ENCODE data around the gene INTU. TPM values are rescaled to one million over a fixed set of nuclear protein-coding genes. Genes with fewer than 3 reads are reported as not detected.
"Not testable (repeated sequence)": the region's sequence is repeated elsewhere in the genome, so short reads cannot be mapped to it uniquely, and the experiment has no call there.

The INTU gene
- total RNA-seq, 2 donors from 2014 or later, result 3.0 to 4.8 TPM

DNA sequence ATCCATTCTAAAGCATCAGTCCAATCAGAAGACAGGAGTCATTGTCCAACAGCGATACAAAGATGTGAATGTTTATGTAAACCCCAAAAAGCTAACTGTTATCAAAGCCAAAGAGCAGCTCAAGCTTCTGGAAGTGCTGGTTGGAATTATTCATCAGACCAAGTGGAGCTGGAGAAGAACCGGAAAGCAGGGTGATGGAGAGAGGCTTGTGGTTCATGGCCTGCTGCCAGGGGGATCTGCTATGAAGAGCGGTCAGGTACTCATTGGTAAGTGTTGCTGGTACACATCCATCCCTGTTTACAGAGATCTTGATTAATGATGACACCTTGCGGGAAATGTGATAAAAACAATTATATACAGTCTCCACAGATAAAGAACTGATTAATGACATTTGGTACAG lies 11.0 kb downstream of the INTU start:
- Histone ChIP-seq H3K9me3 (no peaks in the 10 kb centered on the region), H3K9ac (ENCODE audit: low read depth in 2 of 2, low read length in 2 of 2) (no peak overlapping the region), H3K4me3 (no peak overlapping the region), H3K4me1 (no peaks in the 10 kb centered on the region), H3K27me3 (no peaks in the 10 kb centered on the region), H3K27ac (no peak overlapping the region), H3K36me3 (no peaks in the 10 kb centered on the region)
- no peak for DNase-seq
- TF ChIP-seq, protein P1, sequence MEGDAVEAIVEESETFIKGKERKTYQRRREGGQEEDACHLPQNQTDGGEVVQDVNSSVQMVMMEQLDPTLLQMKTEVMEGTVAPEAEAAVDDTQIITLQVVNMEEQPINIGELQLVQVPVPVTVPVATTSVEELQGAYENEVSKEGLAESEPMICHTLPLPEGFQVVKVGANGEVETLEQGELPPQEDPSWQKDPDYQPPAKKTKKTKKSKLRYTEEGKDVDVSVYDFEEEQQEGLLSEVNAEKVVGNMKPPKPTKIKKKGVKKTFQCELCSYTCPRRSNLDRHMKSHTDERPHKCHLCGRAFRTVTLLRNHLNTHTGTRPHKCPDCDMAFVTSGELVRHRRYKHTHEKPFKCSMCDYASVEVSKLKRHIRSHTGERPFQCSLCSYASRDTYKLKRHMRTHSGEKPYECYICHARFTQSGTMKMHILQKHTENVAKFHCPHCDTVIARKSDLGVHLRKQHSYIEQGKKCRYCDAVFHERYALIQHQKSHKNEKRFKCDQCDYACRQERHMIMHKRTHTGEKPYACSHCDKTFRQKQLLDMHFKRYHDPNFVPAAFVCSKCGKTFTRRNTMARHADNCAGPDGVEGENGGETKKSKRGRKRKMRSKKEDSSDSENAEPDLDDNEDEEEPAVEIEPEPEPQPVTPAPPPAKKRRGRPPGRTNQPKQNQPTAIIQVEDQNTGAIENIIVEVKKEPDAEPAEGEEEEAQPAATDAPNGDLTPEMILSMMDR (IDR thresholded peaks at IDR 0.05), result no peak
- intact Hi-C loops (cut with DNase I), result no loop called here

DNA sequence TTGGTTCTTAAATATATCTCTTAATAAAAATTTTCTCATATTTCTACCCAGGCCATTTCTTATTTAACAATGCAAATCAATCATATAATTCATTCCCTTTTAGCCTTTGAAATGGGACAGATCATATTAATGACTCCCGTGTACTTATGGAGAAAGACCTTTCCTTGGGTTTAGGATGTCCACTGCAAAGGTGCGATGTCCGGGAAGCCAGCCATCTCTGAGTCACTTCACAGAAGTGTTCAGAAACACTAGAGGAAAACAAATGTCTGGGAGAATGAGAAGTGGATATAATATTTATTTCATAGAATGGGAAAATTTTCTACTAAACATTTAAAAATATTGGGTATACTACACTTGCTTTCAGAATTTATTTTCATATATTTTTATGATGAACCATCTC lies 15.3 kb downstream of the INTU start:
- TF ChIP-seq, protein P1 (IDR thresholded peaks at IDR 0.05), result no peak
- no peak for DNase-seq
- H3K4me3 ChIP-seq, result no peak overlapping the region

DNA sequence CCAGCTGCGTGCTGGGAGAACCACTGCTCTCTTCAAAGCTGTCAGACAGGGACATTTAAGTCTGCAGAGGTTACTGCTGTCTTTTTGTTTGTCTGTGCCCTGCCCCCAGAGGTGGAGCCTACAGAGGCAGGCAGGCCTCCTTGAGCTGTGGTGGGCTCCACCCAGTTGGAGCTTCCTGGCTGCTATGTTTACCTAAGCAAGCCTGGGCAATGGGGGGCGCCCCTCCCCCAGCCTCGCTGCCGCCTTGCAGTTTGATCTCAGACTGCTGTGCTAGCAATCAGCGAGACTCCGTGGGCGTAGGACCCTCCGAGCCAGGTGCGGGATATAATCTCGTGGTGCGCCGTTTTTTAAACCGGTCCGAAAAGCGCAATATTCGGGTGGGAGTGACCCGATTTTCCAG lies 22.8 kb downstream of the INTU start:
- intact Hi-C loops (cut with DNase I); H3K9me3 ChIP-seq; H3K27ac ChIP-seq; DNase-seq; H3K4me1 ChIP-seq; H3K9ac ChIP-seq (ENCODE audit: low read depth in 2 of 2, low read length in 2 of 2); H3K4me3 ChIP-seq; H3K36me3 ChIP-seq; H3K27me3 ChIP-seq: not testable (repeated sequence)

More for the DNA sequence above, 15.3 kb downstream of the INTU start:
- H3K27ac ChIP-seq, result no peak overlapping the region
- no peaks in the 10 kb centered on the region for H3K36me3 ChIP-seq
- H3K9me3 ChIP-seq, result no peaks in the 10 kb centered on the region
- intact Hi-C loops (cut with DNase I), result no loop called here
- H3K9ac ChIP-seq (ENCODE audit: low read depth in 2 of 2, low read length in 2 of 2), result no peak overlapping the region
- no peaks in the 10 kb centered on the region for H3K4me1 ChIP-seq
- no peaks in the 10 kb centered on the region for H3K27me3 ChIP-seq

DNA sequence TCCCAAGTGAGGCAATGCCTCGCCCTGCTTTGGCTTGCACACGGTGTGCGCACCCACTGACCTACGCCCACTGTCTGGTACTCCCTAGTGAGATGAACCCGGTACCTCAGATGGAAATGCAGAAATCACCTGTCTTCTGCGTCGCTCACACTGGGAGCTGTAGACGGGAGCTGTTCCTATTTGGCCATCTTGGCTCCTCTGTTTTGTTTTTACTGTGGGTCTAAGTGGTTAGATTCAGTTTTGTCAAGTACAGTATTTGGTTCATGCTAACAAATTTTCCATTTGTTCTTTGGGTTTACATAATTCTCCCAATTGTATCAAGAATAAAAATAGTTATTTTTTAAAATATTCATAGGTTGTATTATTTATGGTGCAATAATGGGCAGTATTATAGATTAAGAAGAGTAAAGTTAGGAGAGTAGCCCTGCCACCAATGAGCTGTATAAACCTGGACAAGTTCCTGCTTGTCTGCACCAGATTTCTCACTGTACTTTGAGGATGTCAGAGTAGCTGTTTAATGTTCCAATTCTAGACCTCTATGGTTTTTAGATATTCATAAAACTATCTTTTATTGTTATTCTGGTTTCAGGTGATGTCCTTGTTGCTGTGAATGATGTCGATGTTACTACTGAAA lies 23.4 kb downstream of the INTU start:
- no peaks in the 10 kb centered on the region for H3K36me3 ChIP-seq
- no peaks in the 10 kb centered on the region for H3K4me1 ChIP-seq
- H3K9me3 ChIP-seq, result no peaks in the 10 kb centered on the region
- intact Hi-C loops (cut with DNase I), result no loop called here
- TF ChIP-seq, protein P1 (IDR thresholded peaks at IDR 0.05), result no peak
- H3K27me3 ChIP-seq, result no peaks in the 10 kb centered on the region
- H3K4me3 ChIP-seq, result no peak overlapping the region
- no peak for DNase-seq
- H3K9ac ChIP-seq (ENCODE audit: low read depth in 2 of 2, low read length in 2 of 2), result no peak overlapping the region
- H3K27ac ChIP-seq, result no peak overlapping the region

DNA sequence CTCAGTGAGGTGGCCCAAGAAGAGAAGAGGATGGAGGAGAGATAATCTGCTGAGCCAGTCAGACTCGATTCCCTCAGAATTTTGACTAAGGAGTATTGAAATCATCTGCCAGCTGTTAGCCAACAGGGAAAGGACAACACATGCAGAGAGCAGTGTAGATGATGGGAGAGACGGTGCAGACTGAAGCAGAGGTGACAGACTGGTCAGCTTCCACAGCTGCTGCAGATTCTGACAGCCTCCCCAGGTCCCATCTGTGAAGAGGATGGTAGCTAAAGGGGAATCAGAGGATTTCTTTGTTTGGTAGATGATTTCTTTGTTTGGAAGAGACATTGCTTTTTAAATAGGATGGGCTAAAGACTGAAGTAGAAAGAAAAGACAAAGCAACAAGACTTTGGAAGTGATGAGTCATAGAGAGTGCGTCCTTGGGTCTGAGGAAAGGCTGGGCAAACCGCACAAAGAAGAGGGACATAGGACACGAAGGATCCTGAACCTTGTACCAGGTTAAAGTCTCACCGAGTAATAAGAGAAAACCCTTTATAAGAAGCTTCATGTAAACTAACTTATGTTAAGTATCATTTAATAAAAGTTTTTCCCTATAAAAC lies 27.6 kb downstream of the INTU start:
- Histone ChIP-seq H3K9me3 (no peaks in the 10 kb centered on the region), H3K27me3 (no peaks in the 10 kb centered on the region), H3K4me1 (no peaks in the 10 kb centered on the region), H3K36me3 (no peaks in the 10 kb centered on the region), H3K9ac (ENCODE audit: low read depth in 2 of 2, low read length in 2 of 2) (no peak overlapping the region), H3K4me3 (no peak overlapping the region), H3K27ac (no peak overlapping the region)
- intact Hi-C loops (cut with DNase I), result no loop called here
- no peak for DNase-seq
- TF ChIP-seq, protein P1 (IDR thresholded peaks at IDR 0.05), result no peak

DNA sequence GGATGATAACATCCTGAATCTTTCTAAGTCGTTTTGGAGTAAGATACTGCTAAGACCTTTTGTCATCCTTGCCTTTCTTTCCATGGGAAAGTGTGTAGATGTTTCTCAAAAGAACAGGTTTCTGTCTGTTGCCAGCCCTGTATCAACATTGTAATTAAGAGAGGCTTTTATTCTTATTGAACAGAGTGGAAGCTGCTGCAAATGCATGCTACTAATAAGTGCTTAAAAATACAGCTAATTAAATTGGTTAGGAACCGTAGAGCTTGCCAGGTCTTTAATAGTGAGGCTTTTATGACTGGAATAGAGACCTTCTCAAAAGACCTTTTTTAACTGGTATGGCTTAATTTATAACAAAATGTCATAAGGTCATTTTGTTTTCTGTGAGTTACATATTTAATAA lies 34.4 kb downstream of the INTU start:
- no peaks in the 10 kb centered on the region for H3K4me1 ChIP-seq
- TF ChIP-seq, protein P1 (IDR thresholded peaks at IDR 0.05), result no peak
- DNase-seq, result no peak
- no peaks in the 10 kb centered on the region for H3K36me3 ChIP-seq
- no peak overlapping the region for H3K27ac ChIP-seq
- H3K4me3 ChIP-seq, result no peak overlapping the region
- intact Hi-C loops (cut with DNase I), result no loop called here
- H3K9me3 ChIP-seq, result no peaks in the 10 kb centered on the region
- no peaks in the 10 kb centered on the region for H3K27me3 ChIP-seq
- no peak overlapping the region for H3K9ac ChIP-seq (ENCODE audit: low read depth in 2 of 2, low read length in 2 of 2)
